Fibroblast of mammary gland (primary cell): ENCODE data around the gene DSCAML1.

Experiments used
- DNase-seq: peaks from one replicate; pipeline ENCODE4 v3.0.0-alpha.2; 2010; ENCODE audit warnings: low read depth
- H3K4me3 ChIP-seq: 2 replicates; pipeline ENCODE4 v1.5.1; 2011; ENCODE audit warnings: low read depth, mild to moderate bottlenecking, low read length, moderate library complexity; ENCODE audit not compliant: control insufficient read depth
- CTCF ChIP-seq: conservative IDR thresholded peaks from 2 replicates; pipeline ENCODE4 v1.5.1; 2011; ENCODE audit warnings: low read depth, low read length, inconsistent platforms; ENCODE audit not compliant: control insufficient read depth, insufficient read depth

Gene DSCAML1

GRCh38 chr11:117725048-117725734, 71.8 kb downstream of the DSCAML1 start:
- DNase-seq, result no peak
- TF ChIP-seq CTCF, result no peak

DNA sequence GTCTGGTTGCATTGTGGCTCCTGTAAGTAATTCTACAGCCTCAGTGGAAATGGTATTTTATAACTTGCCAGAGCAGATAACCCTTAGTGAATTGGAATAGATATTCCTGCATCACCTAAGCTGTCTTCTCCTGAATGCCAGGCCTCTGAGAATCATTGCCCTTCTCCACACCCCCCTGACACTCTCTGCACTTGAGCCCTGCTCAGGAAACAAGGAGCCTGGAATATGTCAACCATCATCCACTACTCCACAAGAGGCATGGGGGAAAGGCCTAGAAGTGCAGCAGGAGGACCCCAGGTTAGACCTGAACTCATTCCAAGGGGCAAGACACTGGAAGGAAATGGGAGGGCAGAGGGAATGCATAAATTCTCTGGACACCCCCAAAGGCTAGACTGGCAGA, 72.4 kb downstream of the DSCAML1 start:
- no peak overlapping the region for H3K4me3 ChIP-seq
- no peak for DNase-seq
- TF ChIP-seq CTCF, result no peak

More at GRCh38 chr11:117725048-117725734, 71.8 kb downstream of the DSCAML1 start:
- H3K4me3 ChIP-seq, result no peak overlapping the region

DNA sequence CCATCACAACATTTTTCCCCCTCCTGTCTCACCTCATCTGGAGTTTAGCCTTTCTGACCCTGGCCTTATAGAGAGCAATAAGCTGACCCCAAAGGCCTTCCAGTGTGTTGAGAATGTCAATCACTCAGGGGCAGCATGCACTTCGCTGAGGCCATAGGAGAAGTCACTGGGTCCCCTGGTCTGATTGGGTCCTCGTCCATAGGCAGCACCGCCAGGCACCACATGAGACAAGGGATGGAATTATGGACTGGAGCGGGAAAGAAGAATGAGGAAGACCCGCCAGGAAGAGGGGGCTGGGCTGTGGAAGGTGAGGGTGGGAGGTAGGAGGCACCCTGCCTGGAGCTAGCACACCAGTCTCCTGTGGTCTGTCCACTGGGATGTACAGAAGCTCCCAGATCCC, 72.9 kb downstream of the DSCAML1 start:
- no peak for DNase-seq
- no peak for TF ChIP-seq CTCF
- no peak overlapping the region for H3K4me3 ChIP-seq

- DNase-seq, result no peak
- no peak for TF ChIP-seq CTCF
Measured at GRCh38 chr11:117723277-117724024, 73.6 kb downstream of the DSCAML1 start.

DNA sequence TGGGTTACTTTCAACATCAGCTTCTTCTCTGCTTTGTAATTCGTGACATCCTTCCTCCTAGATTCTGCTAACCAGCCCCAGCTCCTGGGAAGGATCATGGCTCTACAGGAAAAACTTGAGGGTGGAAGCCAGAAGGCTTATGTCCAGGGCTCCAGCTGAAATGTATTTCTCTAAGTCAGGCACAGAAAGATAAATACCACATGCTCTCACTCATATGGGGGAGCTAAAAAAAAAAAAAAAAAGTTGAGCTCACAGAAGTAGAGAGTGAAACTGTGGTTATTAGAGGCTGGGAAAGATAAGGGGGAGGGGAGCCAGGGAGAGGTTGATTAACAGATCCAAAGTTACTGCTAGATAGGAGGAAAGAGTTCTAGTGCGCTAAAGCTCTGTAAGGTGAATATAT, 74.9 kb downstream of the DSCAML1 start:
- no peak for DNase-seq
- H3K4me3 ChIP-seq, result no peak overlapping the region
- no peak for TF ChIP-seq CTCF

More at GRCh38 chr11:117723277-117724024, 73.6 kb downstream of the DSCAML1 start:
- no peak overlapping the region for H3K4me3 ChIP-seq

- H3K4me3 ChIP-seq, result no peak overlapping the region
- TF ChIP-seq CTCF, result no peak
- DNase-seq, result no peak
Measured at GRCh38 chr11:117720061-117720511, 76.9 kb downstream of the DSCAML1 start.
